Muscle of back (tissue), 11 donors: ENCODE data around the gene AATK. TPM values are rescaled to one million over a fixed set of nuclear protein-coding genes. Genes with fewer than 3 reads are reported as not detected.

Experiments used
- DNase-seq, 3 donors: peaks; one replicate each; pipeline versions ENCODE4 v3.0.0 to v3.0.0-alpha.2; 2013
- polyA plus RNA-seq, 10 donors: library from polyadenylated mRNA; unstranded; fragments of 120-200 nt; gene quantifications; one replicate each; pipeline ENCODE4 v1.2.1, GENCODE V29; 2013; ENCODE audit not compliant: insufficient read length in 10 of 10

Gene AATK
- polyA plus RNA-seq, 10 donors, result 6.9 to 12.0 (median 8.9) TPM

- no peak for DNase-seq
Observed at GRCh38 chr17:81128774-81129173, 37.2 kb downstream of the AATK start.

GRCh38 chr17:81128338-81128737 is 37.7 kb downstream of the AATK start:
- DNase-seq, result no peak

- DNase-seq, result no peak
Observed at GRCh38 chr17:81127526-81128177, 38.4 kb downstream of the AATK start.

GRCh38 chr17:81127133-81127455 is 38.9 kb downstream of the AATK start:
- no peak for DNase-seq

- no peak for DNase-seq
Observed at GRCh38 chr17:81126281-81127132, 39.5 kb downstream of the AATK start.

GRCh38 chr17:81125573-81126081 is 40.4 kb downstream of the AATK start:
- peak in 2 of 3 donors; percentile 33 to 34 for DNase-seq

GRCh38 chr17:81124377-81124776 is 41.6 kb downstream of the AATK start:
- DNase-seq, result no peak

GRCh38 chr17:81123052-81124048 is 42.7 kb downstream of the AATK start:
- DNase-seq, result no peak

- DNase-seq, result no peak
Observed at GRCh38 chr17:81121841-81122733, 43.9 kb downstream of the AATK start.

GRCh38 chr17:81120695-81121621 is 45.1 kb downstream of the AATK start:
- no peak for DNase-seq

GRCh38 chr17:81120149-81120484 is 45.9 kb downstream of the AATK start:
- no peak for DNase-seq

- peak; percentile 71 to 86 (median 75) for DNase-seq
Observed at GRCh38 chr17:81119223-81120148, 46.5 kb downstream of the AATK start.

GRCh38 chr17:81118308-81119221 is 47.5 kb downstream of the AATK start:
- DNase-seq, result no peak

- no peak for DNase-seq
Observed at GRCh38 chr17:81117672-81118198, 48.3 kb downstream of the AATK start.

GRCh38 chr17:81116704-81117103 is 49.3 kb downstream of the AATK start:
- DNase-seq, result no peak

GRCh38 chr17:81115749-81116464 is 50.1 kb downstream of the AATK start:
- no peak for DNase-seq

GRCh38 chr17:81115219-81115618 is 50.8 kb downstream of the AATK start:
- no peak for DNase-seq
